ENCODE results near the gene MRPL43.

The MRPL43 gene

DNA sequence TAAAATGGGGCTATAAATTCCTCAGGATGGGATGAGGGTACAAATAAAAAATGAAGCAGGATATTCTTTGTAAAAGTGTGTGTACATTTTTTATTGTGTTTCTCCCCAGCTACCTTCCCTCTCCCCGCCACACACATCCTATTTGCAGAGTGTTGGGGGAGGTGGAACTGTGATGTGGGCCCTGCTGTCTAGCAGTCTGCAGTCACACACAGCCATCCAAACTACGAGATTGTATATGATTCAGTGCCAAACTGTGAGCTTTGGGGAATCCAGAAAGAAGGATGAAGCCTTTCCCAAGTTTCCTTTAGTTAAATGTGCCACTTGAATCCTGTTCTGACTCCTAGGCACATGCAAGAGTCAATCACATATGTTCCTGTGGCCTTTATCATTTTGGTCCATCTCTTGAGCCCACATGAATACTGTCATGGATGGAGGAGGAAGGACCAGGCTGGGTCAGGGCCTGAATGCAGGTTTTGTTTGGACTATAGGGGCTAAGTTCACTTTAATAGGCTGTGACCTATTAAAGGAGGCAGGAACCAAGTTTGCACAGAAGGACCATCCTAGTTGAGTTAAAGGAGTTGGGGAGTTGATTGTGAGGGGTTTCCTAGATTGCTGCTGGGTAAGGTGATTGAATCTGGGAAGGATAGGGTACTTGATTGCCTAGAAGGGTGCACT, 19.1 kb downstream of the MRPL43 start:
- no peak for DNase-seq (ENCODE audit: low read depth)

DNA sequence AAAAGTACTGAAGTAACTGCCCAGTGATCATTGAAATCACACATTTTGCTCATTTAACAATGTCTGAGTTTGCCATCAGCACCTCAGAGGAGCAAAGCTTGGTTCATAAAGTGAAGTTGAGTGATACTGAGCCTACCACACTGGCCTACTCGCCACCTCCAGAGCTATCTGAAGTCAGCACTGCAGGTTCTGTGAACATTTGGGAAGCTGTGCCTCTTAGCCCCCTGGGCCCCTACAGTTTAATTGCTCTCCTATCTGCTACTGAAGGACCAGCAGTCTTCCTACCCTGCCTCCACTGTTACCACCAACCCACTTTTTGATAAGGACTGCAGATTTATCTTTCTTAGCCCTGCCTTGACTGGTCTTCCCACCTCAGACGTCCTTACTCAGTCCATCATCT, 20.0 kb downstream of the MRPL43 start:
- no peak for DNase-seq (ENCODE audit: low read depth)

DNA sequence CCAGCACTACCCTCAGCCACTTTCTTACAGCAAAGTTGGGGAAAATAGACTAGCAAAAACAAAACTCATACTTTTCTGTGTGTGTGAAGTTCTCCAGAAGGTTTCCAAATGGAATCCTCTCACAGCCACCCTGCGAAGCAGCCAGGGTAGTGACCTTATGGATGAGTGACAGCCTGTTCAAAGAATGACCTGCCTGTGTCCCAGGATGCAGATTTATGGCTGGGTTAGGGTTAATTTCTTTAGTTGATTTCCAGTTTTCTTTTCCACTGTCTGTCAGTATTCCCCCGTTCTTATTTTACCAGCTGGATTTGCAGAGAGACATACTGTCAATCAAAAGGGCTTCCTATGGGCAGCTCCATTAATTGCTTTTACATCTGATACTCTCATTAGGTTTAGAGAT, 20.4 kb downstream of the MRPL43 start:
- no peak for DNase-seq (ENCODE audit: low read depth)

DNA sequence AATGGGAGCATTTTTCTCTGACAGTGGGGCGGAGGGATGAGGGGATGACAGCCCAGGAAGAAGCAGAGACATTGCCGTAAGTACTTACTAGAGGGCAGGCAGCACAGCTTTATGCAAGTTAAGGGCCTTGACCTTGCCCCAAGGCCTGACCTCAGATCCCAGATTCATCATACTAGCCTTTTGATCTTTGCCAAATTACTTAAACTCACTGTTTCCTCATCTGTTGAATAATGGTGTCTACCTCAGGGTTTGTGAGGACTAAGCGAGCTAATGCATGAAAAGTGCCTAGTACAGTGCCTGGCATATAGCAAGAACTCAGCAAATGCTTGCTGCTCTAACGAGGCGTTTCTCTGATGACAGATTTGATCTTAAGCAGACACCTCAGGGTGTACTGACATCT, 21.5 kb downstream of the MRPL43 start:
- DNase-seq (ENCODE audit: low read depth), result no peak

DNA sequence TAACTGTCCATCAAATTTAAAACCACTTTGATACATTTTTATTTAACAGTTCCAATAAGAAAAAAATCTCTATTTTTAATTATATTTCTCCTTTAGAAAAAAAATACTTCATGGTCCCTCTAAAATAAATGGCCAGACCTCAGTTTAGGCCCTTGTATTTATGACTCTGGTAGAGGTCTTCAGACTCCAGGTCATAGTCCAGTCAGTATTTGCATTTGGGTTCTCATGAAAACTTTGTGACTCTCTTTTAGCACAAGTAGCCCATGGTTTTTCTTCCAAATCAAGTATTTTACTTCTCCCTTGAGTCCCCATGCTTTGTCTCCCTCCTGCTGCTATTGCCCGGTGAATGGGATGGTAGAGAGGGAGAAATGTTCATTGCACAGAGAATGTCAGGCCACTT, 23.5 kb downstream of the MRPL43 start:
- no peak for DNase-seq (ENCODE audit: low read depth)

DNA sequence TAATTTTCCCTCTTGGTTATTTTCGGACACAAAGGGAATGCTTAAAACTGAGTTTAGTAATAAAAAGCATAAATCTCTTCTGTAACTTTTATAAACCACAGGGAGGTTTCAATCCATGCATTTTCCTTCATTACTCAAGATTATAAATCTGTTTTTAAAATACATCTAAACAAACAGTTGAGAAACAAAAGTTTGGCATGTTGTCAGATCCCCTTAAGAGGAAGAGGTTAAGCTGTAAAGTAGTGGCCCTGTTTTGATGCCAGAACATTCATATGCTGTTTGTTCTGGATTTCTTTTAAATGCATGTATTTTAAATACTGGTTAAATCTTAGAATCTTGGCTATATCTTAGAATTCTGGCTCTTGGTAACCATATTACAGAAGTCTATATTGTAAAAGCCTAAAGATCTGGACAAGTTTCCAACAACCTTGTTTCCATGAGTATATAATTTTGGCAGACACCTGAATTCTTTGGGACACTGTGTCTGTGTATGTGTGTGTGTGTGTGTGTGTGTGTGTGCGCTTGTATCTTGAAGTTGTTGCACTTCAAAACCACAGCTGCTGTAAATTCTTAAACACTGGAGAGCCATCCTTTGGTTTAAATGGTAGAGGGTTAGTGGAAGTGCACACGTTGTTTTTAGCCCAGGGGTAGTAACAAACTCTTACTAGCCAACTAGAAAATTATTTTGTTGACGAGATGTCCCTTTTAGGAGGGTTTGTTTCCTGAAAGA, 24.8 kb downstream of the MRPL43 start:
- DNase-seq (ENCODE audit: low read depth), result no peak

DNA sequence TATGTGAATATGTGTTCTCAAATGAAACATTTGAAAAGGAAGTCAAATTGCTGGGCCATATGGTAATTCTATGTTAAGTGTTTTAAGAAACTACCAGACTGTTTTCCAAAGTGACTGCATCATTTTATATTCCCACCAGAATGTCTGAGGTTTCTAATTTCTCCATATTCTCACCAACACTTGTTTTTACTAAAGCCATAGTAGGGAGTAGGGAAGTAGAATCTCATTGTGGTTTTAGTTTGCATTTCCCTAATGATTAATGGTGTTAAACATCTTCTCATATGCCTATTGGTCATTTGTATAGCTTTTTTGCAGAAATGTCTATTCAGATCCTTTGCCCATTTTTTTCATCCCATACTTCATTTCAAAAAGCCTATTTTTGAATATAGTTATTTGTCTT, 27.0 kb downstream of the MRPL43 start:
- no peak for DNase-seq (ENCODE audit: low read depth)

DNA sequence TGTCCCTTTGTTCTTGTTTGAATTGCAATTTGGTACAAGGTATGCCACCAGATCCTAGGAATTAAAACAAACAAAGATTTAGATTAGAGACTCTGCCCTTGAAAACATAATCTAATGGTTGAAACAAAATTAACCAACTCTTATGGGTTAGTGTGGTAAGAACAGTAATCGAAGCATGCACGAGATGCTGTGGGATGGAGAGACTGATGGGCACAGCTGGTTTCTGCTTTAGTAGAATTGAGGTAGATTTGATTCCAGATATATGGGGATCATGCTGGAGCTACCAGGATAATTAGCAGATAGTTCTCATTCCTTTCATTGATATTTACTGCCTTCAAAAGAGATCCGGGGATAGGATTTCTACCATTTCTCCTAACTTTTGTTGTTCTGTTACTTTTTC, 38.4 kb downstream of the MRPL43 start:
- no peak for DNase-seq (ENCODE audit: low read depth)

DNA sequence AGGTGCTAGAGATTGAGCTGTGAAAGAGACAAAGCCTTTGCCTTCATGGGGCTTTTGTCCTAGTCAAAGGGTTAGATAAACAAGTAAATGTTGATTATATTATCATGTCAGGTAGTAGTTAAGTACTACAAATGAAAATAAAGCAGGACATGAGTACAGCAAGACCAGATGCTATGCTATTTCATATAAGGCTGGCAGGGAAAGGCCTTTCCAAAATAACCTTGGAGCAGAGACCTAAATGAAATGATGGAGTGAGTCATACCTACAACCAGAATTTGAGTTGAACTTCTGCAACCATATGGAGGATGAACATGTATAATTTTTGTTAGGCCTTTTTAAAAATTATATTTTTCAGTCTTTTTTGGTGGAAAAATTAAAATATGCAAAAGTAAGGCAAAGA, 41.5 kb downstream of the MRPL43 start:
- DNase-seq (ENCODE audit: low read depth), result no peak

DNA sequence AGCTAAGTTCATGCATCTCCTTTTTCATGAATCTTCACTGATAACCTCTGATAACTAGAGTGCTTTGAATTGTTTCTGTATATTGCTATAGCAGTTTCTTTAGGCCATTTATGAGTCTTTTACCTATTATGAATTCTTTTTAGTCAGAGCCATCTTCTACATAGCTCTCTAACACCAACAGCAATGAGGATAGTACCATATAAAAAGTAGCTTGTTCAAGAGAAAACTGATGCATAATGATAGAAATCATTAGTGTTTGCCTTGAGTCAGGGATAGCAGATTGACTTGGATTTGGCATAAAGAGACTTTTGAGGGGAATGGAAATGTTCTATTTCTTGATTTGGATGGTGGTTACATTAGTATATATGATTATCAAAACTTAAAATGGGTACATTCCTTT, 43.8 kb downstream of the MRPL43 start:
- DNase-seq (ENCODE audit: low read depth), result no peak

DNA sequence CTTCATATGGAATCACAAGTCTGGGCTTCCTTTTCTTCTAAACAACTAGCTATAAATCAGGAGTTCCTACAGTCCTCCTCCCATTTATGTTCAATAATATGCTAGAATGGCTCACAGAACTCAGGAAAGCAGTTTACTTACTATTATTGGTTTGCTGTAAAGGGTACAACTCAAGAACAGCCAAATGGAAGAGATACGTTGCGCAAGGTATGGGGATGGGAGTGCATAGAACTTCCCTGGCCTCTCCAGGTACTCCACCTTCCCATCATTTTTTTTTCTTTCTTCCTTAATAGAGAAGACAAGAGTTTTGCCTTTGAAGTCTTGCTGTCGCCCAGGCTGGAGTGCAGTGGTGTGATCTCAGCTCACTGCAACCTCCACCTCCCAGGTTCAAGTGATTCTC, 45.1 kb downstream of the MRPL43 start:
- DNase-seq (ENCODE audit: low read depth), result no peak

DNA sequence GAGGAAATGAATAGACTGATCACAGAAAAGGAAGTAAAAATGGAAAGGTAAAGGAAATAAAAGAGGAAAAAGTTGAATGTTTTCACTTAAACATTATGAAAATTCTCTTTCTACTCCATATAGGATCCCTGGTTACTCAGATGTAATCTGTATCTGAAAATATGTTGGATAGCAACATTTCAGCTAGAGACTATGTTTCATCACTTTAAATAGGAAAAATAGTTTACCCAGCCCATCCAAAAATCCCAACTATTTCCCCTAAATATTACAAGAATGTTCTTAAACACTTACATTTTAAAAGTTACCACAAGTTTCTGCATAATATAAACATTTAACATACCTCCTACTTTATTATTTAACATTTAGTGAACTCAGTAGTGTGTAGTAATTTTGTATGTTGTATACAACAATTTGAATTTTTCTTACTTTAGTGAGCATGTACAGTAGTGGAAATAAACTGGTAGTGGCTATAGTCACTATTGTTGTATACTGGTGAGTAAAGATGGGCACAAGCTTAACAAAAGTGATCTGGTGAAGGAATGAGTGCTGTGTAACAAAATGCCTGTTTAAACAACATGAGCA, 47.4 kb downstream of the MRPL43 start:
- no peak for DNase-seq (ENCODE audit: low read depth)

Measured in T follicular helper cell (primary cell).